Measurements from ENCODE around the gene PHETA1. TPM values are rescaled to one million over a fixed set of nuclear protein-coding genes. Genes with fewer than 3 reads are reported as not detected.
"Not testable (repeated sequence)": the region's sequence is repeated elsewhere in the genome, so short reads cannot be mapped to it uniquely, and the experiment has no call there.

The PHETA1 gene
- total and polyA plus RNA-seq, 2 experiments from 2014 or later, result 7.9 to 12.9 TPM

GRCh38 chr12:111405859-111406473 is 37.1 kb upstream of the PHETA1 start, which contains the start of gene SH2B3:
SH2B3 (plus strand) TSS chr12:111405923; CDS start chr12:111418146, 12,223 bp downstream.
- peak within 1 kb of the TSS; percentile 49 for H3K27ac ChIP-seq
- peak within 1 kb of the TSS; percentile 84 for H3K4me2 ChIP-seq (ENCODE audit: unreplicated experiment)
- H2AFZ ChIP-seq, result peak within 1 kb of the TSS; percentile 70
- WGBS, 2 experiments (ENCODE audit: low coverage in 1 of 2, low lambda C conversion rate in 2 of 2, missing lambda C conversion rate in 2 of 2), result 0% methylated on average over 22 to 40 of the region's 80 CpGs
- no peaks in the 10 kb centered on the region for H3K36me3 ChIP-seq (ENCODE audit: low read depth)
- no peaks in the 10 kb centered on the region for H4K20me1 ChIP-seq (ENCODE audit: insufficient read depth)
- DNase-seq, result peak; percentile 89
- no peaks in the 10 kb centered on the region for H3K9me2 ChIP-seq (ENCODE audit: insufficient read depth)
- in situ Hi-C loops (cut with MboI), result no loop called here
- TF ChIP-seq EZH2 (IDR thresholded peaks at IDR 0.05; ENCODE audit: insufficient read depth, poor library complexity, severe bottlenecking) (no peak), EZH2phosphoT487 (IDR thresholded peaks at IDR 0.05; ENCODE audit: insufficient read depth, low read depth) (no peak)
- H3K9me3 ChIP-seq (ENCODE audit: low read depth), result no peaks in the 10 kb centered on the region
- peak within 1 kb of the TSS; percentile 89 for H3K9ac ChIP-seq
- H3K4me3 ChIP-seq, result peak within 1 kb of the TSS; percentile 93
- peaks cover 50% of the 10 kb centered on the region for H3K79me2 ChIP-seq (ENCODE audit: insufficient read depth)
- peaks cover 37% of the 10 kb centered on the region for H3K4me1 ChIP-seq (ENCODE audit: insufficient read depth)
- H3F3A ChIP-seq (ENCODE audit: insufficient read depth), result peaks cover 54% of the 10 kb centered on the region
- H3K27me3 ChIP-seq (replicated peaks; ENCODE audit: insufficient read depth), result no peaks in the 10 kb centered on the region

DNA sequence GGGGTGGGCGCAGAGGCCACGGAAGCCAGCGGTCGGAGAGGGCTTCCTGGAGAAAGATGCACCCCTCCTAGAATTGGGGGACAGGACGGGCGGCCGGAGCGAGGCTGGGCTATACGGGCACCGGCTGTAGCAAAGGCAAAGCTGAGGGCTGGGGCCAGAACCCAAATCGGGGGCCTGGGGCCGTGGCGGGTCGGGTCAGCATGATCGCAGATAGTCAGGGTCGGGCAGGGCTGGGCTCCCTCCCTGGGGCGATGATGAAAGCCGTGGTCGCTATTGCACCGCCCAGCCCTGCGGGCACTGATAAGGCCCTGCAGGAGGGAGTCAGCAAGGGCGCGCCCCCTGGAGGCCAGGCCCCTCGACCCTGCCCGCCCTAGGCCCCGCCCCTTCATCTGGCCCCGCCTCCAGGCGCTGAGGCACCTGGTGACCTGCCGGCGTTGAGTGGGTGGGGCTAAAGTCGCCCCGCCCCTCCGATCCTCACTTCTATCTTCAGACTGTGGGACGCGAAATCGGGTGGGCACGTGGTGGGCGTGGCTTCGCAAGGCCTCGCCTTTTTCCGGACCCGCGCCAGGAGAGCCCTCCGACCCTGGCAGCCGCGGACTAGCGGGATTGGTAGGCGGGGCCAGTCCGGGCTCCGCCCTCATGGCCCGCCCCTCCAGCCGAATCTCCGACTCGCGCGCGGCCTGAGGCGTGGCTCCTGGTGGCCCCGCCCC is 36.4 kb upstream of the PHETA1 start:
- no peaks in the 10 kb centered on the region for H3K27me3 ChIP-seq (replicated peaks; ENCODE audit: insufficient read depth)
- peak overlapping the region; percentile 56 for H3K4me2 ChIP-seq (ENCODE audit: unreplicated experiment)
- peak overlapping the region; percentile 23; the same call in 1 of the 2 replicates for H3K9ac ChIP-seq
- H3K79me2 ChIP-seq (ENCODE audit: insufficient read depth), result peaks cover 44% of the 10 kb centered on the region
- H3F3A ChIP-seq (ENCODE audit: insufficient read depth), result peaks cover 49% of the 10 kb centered on the region
- no peaks in the 10 kb centered on the region for H3K36me3 ChIP-seq (ENCODE audit: low read depth)
- 8 to 13% methylated on average over 17 to 39 of the region's 59 CpGs for WGBS, 2 experiments (ENCODE audit: low coverage in 1 of 2, low lambda C conversion rate in 2 of 2, missing lambda C conversion rate in 2 of 2)
- no peaks in the 10 kb centered on the region for H3K9me2 ChIP-seq (ENCODE audit: insufficient read depth)
- H2AFZ ChIP-seq, result peak overlapping the region; percentile 70
- H3K4me3 ChIP-seq, result peak overlapping the region; percentile 93
- no peaks in the 10 kb centered on the region for H3K9me3 ChIP-seq (ENCODE audit: low read depth)
- in situ Hi-C loops (cut with MboI), result no loop called here
- TF ChIP-seq EZH2phosphoT487 (IDR thresholded peaks at IDR 0.05; ENCODE audit: insufficient read depth, low read depth) (no peak), EZH2 (IDR thresholded peaks at IDR 0.05; ENCODE audit: insufficient read depth, poor library complexity, severe bottlenecking) (no peak)
- H4K20me1 ChIP-seq (ENCODE audit: insufficient read depth), result no peaks in the 10 kb centered on the region
- peak; percentile 93 for DNase-seq
- peaks cover 30% of the 10 kb centered on the region for H3K4me1 ChIP-seq (ENCODE audit: insufficient read depth)
- no peak overlapping the region for H3K27ac ChIP-seq

DNA sequence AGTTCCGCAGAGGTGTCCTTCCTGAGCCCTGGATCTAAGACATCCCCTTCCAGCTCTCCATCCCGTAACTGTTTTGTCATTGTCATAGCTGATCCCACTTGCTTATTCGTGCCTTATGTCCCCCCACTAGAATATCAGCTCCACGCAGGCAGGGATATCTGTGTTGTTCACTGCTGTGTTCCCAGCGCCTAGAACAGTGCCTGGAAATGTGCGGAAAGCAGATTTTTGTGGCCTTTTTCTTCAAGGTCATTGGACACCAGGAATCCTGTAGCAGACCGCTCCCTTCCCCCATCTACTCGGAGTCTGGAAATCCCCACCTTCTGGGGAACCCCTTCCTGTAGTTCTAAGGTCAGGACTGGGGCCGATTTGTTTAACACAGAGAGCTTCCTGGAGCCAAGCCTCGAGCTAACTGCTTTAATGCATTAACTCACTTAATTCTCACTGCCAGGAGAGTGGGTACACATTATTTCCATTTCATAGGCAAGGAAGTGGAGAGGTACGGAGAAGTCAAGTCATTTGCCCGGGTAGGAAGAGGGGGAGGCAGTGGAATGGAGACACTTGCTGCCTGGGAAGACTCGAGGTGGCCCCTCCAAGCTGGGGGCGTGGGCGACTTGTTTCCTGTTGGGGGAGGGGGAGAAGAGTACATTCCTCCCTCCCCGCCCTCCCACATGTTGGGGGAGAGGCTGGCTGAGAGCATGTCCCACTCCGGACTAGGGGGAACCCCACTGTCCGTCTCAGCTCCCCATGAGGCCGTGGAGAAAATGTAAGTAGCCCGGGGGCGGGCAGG is 35.7 kb upstream of the PHETA1 start:
- H3K4me3 ChIP-seq, result peak overlapping the region; percentile 93
- peak overlapping the region; percentile 70 for H2AFZ ChIP-seq
- peak overlapping the region; percentile 56 for H3K4me2 ChIP-seq (ENCODE audit: unreplicated experiment)
- peaks cover 23% of the 10 kb centered on the region for H3K4me1 ChIP-seq (ENCODE audit: insufficient read depth)
- no peak overlapping the region for H3K27ac ChIP-seq
- H3K9me2 ChIP-seq (ENCODE audit: insufficient read depth), result no peaks in the 10 kb centered on the region
- H3F3A ChIP-seq (ENCODE audit: insufficient read depth), result peaks cover 45% of the 10 kb centered on the region
- no peaks in the 10 kb centered on the region for H3K9me3 ChIP-seq (ENCODE audit: low read depth)
- no peaks in the 10 kb centered on the region for H3K36me3 ChIP-seq (ENCODE audit: low read depth)
- peaks cover 36% of the 10 kb centered on the region for H3K79me2 ChIP-seq (ENCODE audit: insufficient read depth)
- in situ Hi-C loops (cut with MboI), result no loop called here
- peak; percentile 58 for DNase-seq
- peak overlapping the region; percentile 23; the same call in 1 of the 2 replicates for H3K9ac ChIP-seq
- TF ChIP-seq EZH2phosphoT487 (IDR thresholded peaks at IDR 0.05; ENCODE audit: insufficient read depth, low read depth), result no peak
- 49 to 64% methylated on average over 15 to 21 of the region's 21 CpGs for WGBS, 2 experiments (ENCODE audit: low coverage in 1 of 2, low lambda C conversion rate in 2 of 2, missing lambda C conversion rate in 2 of 2)
- H3K27me3 ChIP-seq (replicated peaks; ENCODE audit: insufficient read depth), result no peaks in the 10 kb centered on the region
- no peaks in the 10 kb centered on the region for H4K20me1 ChIP-seq (ENCODE audit: insufficient read depth)

DNA sequence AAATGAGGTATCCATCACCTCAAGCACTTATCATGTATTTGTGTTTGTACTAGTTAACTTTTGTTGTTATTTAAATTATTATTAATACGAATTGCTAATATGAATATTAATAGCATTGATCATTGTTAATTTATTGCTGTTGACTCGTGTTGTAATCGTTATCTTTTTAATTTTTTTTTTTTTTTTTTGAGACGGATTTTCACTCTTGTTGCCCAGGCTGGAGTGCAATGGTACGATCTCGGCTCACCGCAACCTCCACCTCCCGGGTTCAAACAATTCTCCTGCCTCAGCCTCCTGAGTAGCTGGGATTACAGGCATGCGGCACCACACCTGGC is 33.6 kb upstream of the PHETA1 start:
- H3K36me3 ChIP-seq (ENCODE audit: low read depth); H3K4me1 ChIP-seq (ENCODE audit: insufficient read depth); H4K20me1 ChIP-seq (ENCODE audit: insufficient read depth); H2AFZ ChIP-seq; H3K9ac ChIP-seq; H3K27me3 ChIP-seq (replicated peaks; ENCODE audit: insufficient read depth); H3K9me2 ChIP-seq (ENCODE audit: insufficient read depth); in situ Hi-C loops (cut with MboI); H3K4me3 ChIP-seq; DNase-seq; H3K27ac ChIP-seq; H3K9me3 ChIP-seq (ENCODE audit: low read depth); H3K4me2 ChIP-seq (ENCODE audit: unreplicated experiment): not testable (repeated sequence)
- H3F3A ChIP-seq (ENCODE audit: insufficient read depth), result peaks cover 45% of the 10 kb centered on the region
- 73 to 74% methylated on average over 9 of the region's 9 CpGs for WGBS, 2 experiments (ENCODE audit: low coverage in 1 of 2, low lambda C conversion rate in 2 of 2, missing lambda C conversion rate in 2 of 2)
- peaks cover 15% of the 10 kb centered on the region for H3K79me2 ChIP-seq (ENCODE audit: insufficient read depth)

All from GM23248 (cell line).